ENCODE results near the gene TRMO. TPM values are rescaled to one million over a fixed set of nuclear protein-coding genes. Genes with fewer than 3 reads are reported as not detected.

Gene TRMO
- total and polyA plus RNA-seq, 9 of the 15 experiments (the other 6 are each of a cell fraction or from before 2014, with no cell fraction given): 5.6 to 22.4 (median 16.2) TPM

GRCh38 chr9:97958812-97959511, 36.7 kb upstream of the TRMO start (continued):
- TF ChIP-seq PTRF (tag; IDR thresholded peaks at IDR 0.05) (0 out of 2 replicates have a peak, but pooled peaks have one; percentile 28), MTF1 (CRISPR knock-in tag; IDR thresholded peaks at IDR 0.05; ENCODE audit: borderline replicate concordance) (no peak), TBP (optimal IDR thresholded peaks at IDR 0.05; ENCODE audit: low read depth, low read length) (no peak), FIP1L1 (IDR thresholded peaks at IDR 0.05; ENCODE audit: low read depth, low read length, poor library complexity, severe bottlenecking) (no peak), CREB3 (tag; conservative IDR thresholded peaks at IDR 0.05; ENCODE audit: low read depth) (peak; percentile 71), ZNF589 (CRISPR knock-in tag; IDR thresholded peaks at IDR 0.05; ENCODE audit: low read depth) (0 out of 2 replicates have a peak, but pooled peaks have one; percentile 54), GTF2F1 (IDR thresholded peaks at IDR 0.05; ENCODE audit: low read depth, low read length) (no peak), ZFX (CRISPR knock-in tag; IDR thresholded peaks at IDR 0.05) (peak; percentile 70), NFXL1 (CRISPR knock-in tag; IDR thresholded peaks at IDR 0.05) (no peak), ESRRA (IDR thresholded peaks at IDR 0.05; ENCODE audit: borderline replicate concordance, low read depth) (no peak), NR2C1 (IDR thresholded peaks at IDR 0.05) (no peak), NR2C1 (tag; IDR thresholded peaks at IDR 0.05) (peak; percentile 29; the same call in 1 of the 2 replicates), ID3 (CRISPR knock-in tag; IDR thresholded peaks at IDR 0.05) (no peak), ID3 (tag; IDR thresholded peaks at IDR 0.05) (peak; percentile 82; the same call in 1 of the 2 replicates), NELFE (IDR thresholded peaks at IDR 0.05; ENCODE audit: insufficient read depth, insufficient read length) (no peak), NUFIP1 (IDR thresholded peaks at IDR 0.05; ENCODE audit: partially characterized antibody) (no peak), MAFK (IDR thresholded peaks at IDR 0.05; ENCODE audit: low read length) (peak; percentile 28; the same call in 1 of the 2 replicates), MCM2 (IDR thresholded peaks at IDR 0.05; ENCODE audit: low read depth) (no peak), SPI1 (IDR thresholded peaks at IDR 0.05; ENCODE audit: borderline replicate concordance, low read depth, low read length) (no peak), MECOM (CRISPR knock-in tag; IDR thresholded peaks at IDR 0.05) (no peak), CBX1 (IDR thresholded peaks at IDR 0.05; ENCODE audit: low read depth) (no peak), CBFA2T2 (conservative IDR thresholded peaks at IDR 0.05) (no peak), SIN3A (IDR thresholded peaks at IDR 0.05; ENCODE audit: borderline replicate concordance in 2 of 2, control insufficient read depth in 1 of 2, low read depth in 2 of 2, low read length in 2 of 2) (no peak), STAT5B (CRISPR knock-in tag; IDR thresholded peaks at IDR 0.05) (no peak), GABPB1 (CRISPR knock-in tag; IDR thresholded peaks at IDR 0.05) (no peak), KLF16 (IDR thresholded peaks at IDR 0.05) (no peak), MIER1 (IDR thresholded peaks at IDR 0.05; ENCODE audit: low read depth) (no peak), ZBTB7A (IDR thresholded peaks at IDR 0.05; ENCODE audit: borderline replicate concordance, control insufficient read depth, low read depth, low read length) (0 out of 2 replicates have a peak, but pooled peaks have one; percentile 11), NR4A1 (CRISPR knock-in tag; IDR thresholded peaks at IDR 0.05) (no peak), NR4A1 (tag; IDR thresholded peaks at IDR 0.05) (no peak; the same call in none of the 2 replicates), CXXC5 (CRISPR knock-in tag; IDR thresholded peaks at IDR 0.05) (peak; percentile 65)
